ENCODE data around the gene CDKN1A. TPM values are rescaled to one million over a fixed set of nuclear protein-coding genes. Genes with fewer than 3 reads are reported as not detected.

Gene CDKN1A
- total and polyA plus RNA-seq, 9 of the 15 experiments (the other 6 are each of a cell fraction or from before 2014, with no cell fraction given) = 0.25 to 8.1 (median 5.1) TPM

GRCh38 chr6:36724514-36725390, 46.2 kb downstream of the CDKN1A start (continued):
- TF ChIP-seq, protein P1, sequence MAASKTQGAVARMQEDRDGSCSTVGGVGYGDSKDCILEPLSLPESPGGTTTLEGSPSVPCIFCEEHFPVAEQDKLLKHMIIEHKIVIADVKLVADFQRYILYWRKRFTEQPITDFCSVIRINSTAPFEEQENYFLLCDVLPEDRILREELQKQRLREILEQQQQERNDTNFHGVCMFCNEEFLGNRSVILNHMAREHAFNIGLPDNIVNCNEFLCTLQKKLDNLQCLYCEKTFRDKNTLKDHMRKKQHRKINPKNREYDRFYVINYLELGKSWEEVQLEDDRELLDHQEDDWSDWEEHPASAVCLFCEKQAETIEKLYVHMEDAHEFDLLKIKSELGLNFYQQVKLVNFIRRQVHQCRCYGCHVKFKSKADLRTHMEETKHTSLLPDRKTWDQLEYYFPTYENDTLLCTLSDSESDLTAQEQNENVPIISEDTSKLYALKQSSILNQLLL (CRISPR knock-in tag; IDR thresholded peaks at IDR 0.05; ENCODE audit: borderline replicate concordance) = no peak
- TF ChIP-seq AFF1 (IDR thresholded peaks at IDR 0.05; ENCODE audit: low read depth in 1 of 2, partially characterized antibody in 2 of 2) (no peak), FOXJ2 (tag; IDR thresholded peaks at IDR 0.05) (no peak), MAX (CRISPR knock-in tag; IDR thresholded peaks at IDR 0.05) (0 out of 2 replicates have a peak, but pooled peaks have one; percentile 25), BCOR (IDR thresholded peaks at IDR 0.05) (peak; percentile 14; the same call in 1 of the 2 replicates), KLF6 (CRISPR knock-in tag; IDR thresholded peaks at IDR 0.05; ENCODE audit: borderline replicate concordance) (no peak), NCOA4 (IDR thresholded peaks at IDR 0.05; ENCODE audit: partially characterized antibody) (no peak), ATF6 (CRISPR knock-in tag; IDR thresholded peaks at IDR 0.05) (no peak), BHLHE40 (IDR thresholded peaks at IDR 0.05; ENCODE audit: low read length) (no peak), ZNF324 (CRISPR knock-in tag; IDR thresholded peaks at IDR 0.05) (no peak), SIRT6 (IDR thresholded peaks at IDR 0.05; ENCODE audit: low read depth, low read length) (no peak), TAF9B (IDR thresholded peaks at IDR 0.05; ENCODE audit: partially characterized antibody) (no peak)
- TF ChIP-seq, protein P2, sequence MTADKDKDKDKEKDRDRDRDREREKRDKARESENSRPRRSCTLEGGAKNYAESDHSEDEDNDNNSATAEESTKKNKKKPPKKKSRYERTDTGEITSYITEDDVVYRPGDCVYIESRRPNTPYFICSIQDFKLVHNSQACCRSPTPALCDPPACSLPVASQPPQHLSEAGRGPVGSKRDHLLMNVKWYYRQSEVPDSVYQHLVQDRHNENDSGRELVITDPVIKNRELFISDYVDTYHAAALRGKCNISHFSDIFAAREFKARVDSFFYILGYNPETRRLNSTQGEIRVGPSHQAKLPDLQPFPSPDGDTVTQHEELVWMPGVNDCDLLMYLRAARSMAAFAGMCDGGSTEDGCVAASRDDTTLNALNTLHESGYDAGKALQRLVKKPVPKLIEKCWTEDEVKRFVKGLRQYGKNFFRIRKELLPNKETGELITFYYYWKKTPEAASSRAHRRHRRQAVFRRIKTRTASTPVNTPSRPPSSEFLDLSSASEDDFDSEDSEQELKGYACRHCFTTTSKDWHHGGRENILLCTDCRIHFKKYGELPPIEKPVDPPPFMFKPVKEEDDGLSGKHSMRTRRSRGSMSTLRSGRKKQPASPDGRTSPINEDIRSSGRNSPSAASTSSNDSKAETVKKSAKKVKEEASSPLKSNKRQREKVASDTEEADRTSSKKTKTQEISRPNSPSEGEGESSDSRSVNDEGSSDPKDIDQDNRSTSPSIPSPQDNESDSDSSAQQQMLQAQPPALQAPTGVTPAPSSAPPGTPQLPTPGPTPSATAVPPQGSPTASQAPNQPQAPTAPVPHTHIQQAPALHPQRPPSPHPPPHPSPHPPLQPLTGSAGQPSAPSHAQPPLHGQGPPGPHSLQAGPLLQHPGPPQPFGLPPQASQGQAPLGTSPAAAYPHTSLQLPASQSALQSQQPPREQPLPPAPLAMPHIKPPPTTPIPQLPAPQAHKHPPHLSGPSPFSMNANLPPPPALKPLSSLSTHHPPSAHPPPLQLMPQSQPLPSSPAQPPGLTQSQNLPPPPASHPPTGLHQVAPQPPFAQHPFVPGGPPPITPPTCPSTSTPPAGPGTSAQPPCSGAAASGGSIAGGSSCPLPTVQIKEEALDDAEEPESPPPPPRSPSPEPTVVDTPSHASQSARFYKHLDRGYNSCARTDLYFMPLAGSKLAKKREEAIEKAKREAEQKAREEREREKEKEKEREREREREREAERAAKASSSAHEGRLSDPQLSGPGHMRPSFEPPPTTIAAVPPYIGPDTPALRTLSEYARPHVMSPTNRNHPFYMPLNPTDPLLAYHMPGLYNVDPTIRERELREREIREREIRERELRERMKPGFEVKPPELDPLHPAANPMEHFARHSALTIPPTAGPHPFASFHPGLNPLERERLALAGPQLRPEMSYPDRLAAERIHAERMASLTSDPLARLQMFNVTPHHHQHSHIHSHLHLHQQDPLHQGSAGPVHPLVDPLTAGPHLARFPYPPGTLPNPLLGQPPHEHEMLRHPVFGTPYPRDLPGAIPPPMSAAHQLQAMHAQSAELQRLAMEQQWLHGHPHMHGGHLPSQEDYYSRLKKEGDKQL (CRISPR knock-in tag; IDR thresholded peaks at IDR 0.05; ENCODE audit: borderline replicate concordance) = no peak

All from K562 (cell line).